MM.1S (cell line): ENCODE results near the gene PAX8.

Experiments
- DNase-seq: peaks from one replicate; pipeline ENCODE4 v3.0.0-alpha.2; 2015
- H2AFZ ChIP-seq: fragments of 300-600 bp; sonication (generic); 2 replicates; pipeline ENCODE4 v1.6.0; 2016; ENCODE audit warnings: antibody characterized with exemption, low read length
- H3F3A ChIP-seq: fragments of 300-600 bp; sonication (generic); 2 replicates; pipeline ENCODE4 v1.6.1; 2016; ENCODE audit warnings: mild to moderate bottlenecking, antibody characterized with exemption, low read length, moderate library complexity, mixed read lengths; ENCODE audit not compliant: insufficient read depth
- H3K27ac ChIP-seq: fragments of 300-600 bp; sonication (generic); 2 replicates; pipeline ENCODE4 v1.5.1; 2016; ENCODE audit warnings: mild to moderate bottlenecking, low read length
- H3K27me3 ChIP-seq: fragments of 300-600 bp; sonication (generic); replicated peaks from 2 replicates; pipeline ENCODE4 v1.6.0; 2016; ENCODE audit warnings: low read length; ENCODE audit not compliant: insufficient read depth
- H3K36me3 ChIP-seq: fragments of 300-600 bp; sonication (generic); replicated peaks from 2 replicates; pipeline ENCODE4 v1.6.1; 2016; ENCODE audit warnings: mild to moderate bottlenecking, low read length, mixed read lengths; ENCODE audit not compliant: insufficient read depth
- H3K4me1 ChIP-seq: fragments of 300-600 bp; sonication (generic); 2 replicates; pipeline ENCODE4 v1.6.1; 2016; ENCODE audit warnings: low read length, mixed read lengths
- H3K4me2 ChIP-seq: fragments of 300-600 bp; sonication (generic); 2 replicates; pipeline ENCODE4 v1.6.0; 2016; ENCODE audit warnings: low read depth, low read length
- H3K4me3 ChIP-seq: fragments of 300-600 bp; sonication (generic); 2 replicates; pipeline ENCODE4 v1.5.1; 2016; ENCODE audit warnings: low read length, mixed read lengths
- H3K79me2 ChIP-seq: fragments of 300-600 bp; sonication (generic); 2 replicates; pipeline ENCODE4 v1.6.1; 2016; ENCODE audit warnings: mixed run types, low read length, mixed read lengths
- H3K9ac ChIP-seq: fragments of 300-600 bp; sonication (generic); 2 replicates; pipeline ENCODE4 v1.6.1; 2016; ENCODE audit warnings: low read length, mixed read lengths
- H3K9me2 ChIP-seq: fragments of 300-600 bp; sonication (generic); replicated peaks from 2 replicates; pipeline ENCODE4 v1.6.1; 2016; ENCODE audit warnings: mild to moderate bottlenecking, low read length, mixed read lengths; ENCODE audit not compliant: insufficient read depth
- H3K9me3 ChIP-seq: fragments of 300-600 bp; sonication (generic); replicated peaks from 2 replicates; pipeline ENCODE4 v1.6.1; 2016; ENCODE audit warnings: mild to moderate bottlenecking, low read length, mixed read lengths; ENCODE audit not compliant: insufficient read depth
- H4K20me1 ChIP-seq: fragments of 300-600 bp; sonication (generic); 2 replicates; pipeline ENCODE4 v1.6.1; 2016; ENCODE audit warnings: mild to moderate bottlenecking, low read length, moderate library complexity, mixed read lengths; ENCODE audit not compliant: insufficient read depth
- EZH2 ChIP-seq: fragments of 300-600 bp; sonication (generic); optimal IDR thresholded peaks from 2 replicates; pipeline ENCODE3; 2017; ENCODE audit warnings: low read depth, mild to moderate bottlenecking, antibody characterized with exemption, low read length, mixed read lengths
- EZH2phosphoT487 ChIP-seq: fragments of 300-600 bp; sonication (generic); IDR thresholded peaks from 2 replicates; pipeline ENCODE4 v1.6.1; 2018; ENCODE audit warnings: antibody characterized with exemption, low read length
- TF ChIP-seq, protein P1 (sequence below): fragments of 300-600 bp; sonication (generic); IDR thresholded peaks from 2 replicates; pipeline ENCODE4 v1.5.1; 2016; ENCODE audit warnings: antibody characterized with exemption, low read length, mixed read lengths

The PAX8 gene

GRCh38 chr2:113196839-113197238, 81.9 kb downstream of the PAX8 start:
- Histone ChIP-seq H3K27me3 (no peaks in the 10 kb centered on the region), H3F3A (no peaks in the 10 kb centered on the region), H3K4me1 (no peaks in the 10 kb centered on the region), H3K79me2 (no peaks in the 10 kb centered on the region), H4K20me1 (no peaks in the 10 kb centered on the region), H3K36me3 (peaks cover 7% of the 10 kb centered on the region; the same call in 1 of the 2 replicates), H3K9me2 (no peaks in the 10 kb centered on the region), H3K4me2 (no peak overlapping the region), H2AFZ (no peak overlapping the region), H3K27ac (no peak overlapping the region), H3K9me3 (no peaks in the 10 kb centered on the region), H3K4me3 (no peak overlapping the region), H3K9ac (no peak overlapping the region)
- no peak for DNase-seq
- no peak for TF ChIP-seq EZH2
- TF ChIP-seq, protein P1, sequence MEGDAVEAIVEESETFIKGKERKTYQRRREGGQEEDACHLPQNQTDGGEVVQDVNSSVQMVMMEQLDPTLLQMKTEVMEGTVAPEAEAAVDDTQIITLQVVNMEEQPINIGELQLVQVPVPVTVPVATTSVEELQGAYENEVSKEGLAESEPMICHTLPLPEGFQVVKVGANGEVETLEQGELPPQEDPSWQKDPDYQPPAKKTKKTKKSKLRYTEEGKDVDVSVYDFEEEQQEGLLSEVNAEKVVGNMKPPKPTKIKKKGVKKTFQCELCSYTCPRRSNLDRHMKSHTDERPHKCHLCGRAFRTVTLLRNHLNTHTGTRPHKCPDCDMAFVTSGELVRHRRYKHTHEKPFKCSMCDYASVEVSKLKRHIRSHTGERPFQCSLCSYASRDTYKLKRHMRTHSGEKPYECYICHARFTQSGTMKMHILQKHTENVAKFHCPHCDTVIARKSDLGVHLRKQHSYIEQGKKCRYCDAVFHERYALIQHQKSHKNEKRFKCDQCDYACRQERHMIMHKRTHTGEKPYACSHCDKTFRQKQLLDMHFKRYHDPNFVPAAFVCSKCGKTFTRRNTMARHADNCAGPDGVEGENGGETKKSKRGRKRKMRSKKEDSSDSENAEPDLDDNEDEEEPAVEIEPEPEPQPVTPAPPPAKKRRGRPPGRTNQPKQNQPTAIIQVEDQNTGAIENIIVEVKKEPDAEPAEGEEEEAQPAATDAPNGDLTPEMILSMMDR: no peak
- TF ChIP-seq EZH2phosphoT487: no peak

- no peak for DNase-seq
- Histone ChIP-seq H3K4me1 (no peaks in the 10 kb centered on the region), H3K9me3 (no peaks in the 10 kb centered on the region), H2AFZ (no peak overlapping the region), H3K27me3 (no peaks in the 10 kb centered on the region), H3K4me2 (no peak overlapping the region), H3K9me2 (no peaks in the 10 kb centered on the region), H3K9ac (no peak overlapping the region), H4K20me1 (no peaks in the 10 kb centered on the region), H3K4me3 (no peak overlapping the region), H3K27ac (no peak overlapping the region), H3F3A (no peaks in the 10 kb centered on the region), H3K36me3 (peaks cover 7% of the 10 kb centered on the region; the same call in 1 of the 2 replicates), H3K79me2 (peaks cover 4% of the 10 kb centered on the region; the same call in 1 of the 2 replicates)
- TF ChIP-seq, protein P1: no peak
Measured at GRCh38 chr2:113195923-113196501, 82.7 kb downstream of the PAX8 start.

GRCh38 chr2:113192459-113193100, 86.1 kb downstream of the PAX8 start:
- Histone ChIP-seq H3K4me2 (no peak overlapping the region), H3K9me2 (no peaks in the 10 kb centered on the region), H3K9me3 (no peaks in the 10 kb centered on the region), H3F3A (no peaks in the 10 kb centered on the region), H3K9ac (no peak overlapping the region), H3K27ac (no peak overlapping the region), H4K20me1 (no peaks in the 10 kb centered on the region), H2AFZ (no peak overlapping the region), H3K79me2 (peaks cover 15% of the 10 kb centered on the region; the same call in 1 of the 2 replicates), H3K4me1 (no peaks in the 10 kb centered on the region), H3K27me3 (no peaks in the 10 kb centered on the region), H3K36me3 (peaks cover 7% of the 10 kb centered on the region; the same call in 1 of the 2 replicates), H3K4me3 (no peak overlapping the region)
- TF ChIP-seq, protein P1: no peak
- TF ChIP-seq EZH2phosphoT487: no peak
- no peak for TF ChIP-seq EZH2
- no peak for DNase-seq
